Stimulated activated CD4-positive, alpha-beta T cell treated with anti-CD3 and anti-CD28 coated beads, Interleukin-4, amount 100 ng/mL, for 48 hours (primary cell): Measurements from ENCODE around the gene DIDO1.
"Not testable (repeated sequence)": the region's sequence is repeated elsewhere in the genome, so short reads cannot be mapped to it uniquely, and the experiment has no call there.

Experiments
- DNase-seq, 2 donors: peaks; one replicate each; pipeline ENCODE4 v3.0.0-alpha.2; 2020; ENCODE audit warnings: low read depth in 2 of 2

Gene DIDO1

GRCh38 chr20:62962891-62963613 lies 36.7 kb upstream of the DIDO1 start:
- DNase-seq: no peak

GRCh38 chr20:62962221-62962879 lies 36.0 kb upstream of the DIDO1 start:
- DNase-seq: no peak

- DNase-seq: no peak
Observed at GRCh38 chr20:62961799-62962198, 35.5 kb upstream of the DIDO1 start.

- no peak for DNase-seq
Observed at GRCh38 chr20:62961310-62961783, 35.0 kb upstream of the DIDO1 start.

- DNase-seq: not testable (repeated sequence)
Observed at GRCh38 chr20:62960446-62961309, 34.4 kb upstream of the DIDO1 start.

GRCh38 chr20:62959998-62960436 lies 33.7 kb upstream of the DIDO1 start:
- no peak for DNase-seq

- DNase-seq: no peak
Observed at GRCh38 chr20:62959101-62959971, 33.0 kb upstream of the DIDO1 start.

- DNase-seq: no peak
Observed at GRCh38 chr20:62958388-62959100, 32.2 kb upstream of the DIDO1 start.

- DNase-seq: no peak
Observed at GRCh38 chr20:62957136-62958117, 31.1 kb upstream of the DIDO1 start.

- DNase-seq: no peak
Observed at GRCh38 chr20:62956387-62957135, 30.3 kb upstream of the DIDO1 start.

GRCh38 chr20:62955519-62956386 lies 29.4 kb upstream of the DIDO1 start:
- DNase-seq: no peak

GRCh38 chr20:62953839-62954703 lies 27.8 kb upstream of the DIDO1 start:
- no peak for DNase-seq

- no peak for DNase-seq
Observed at GRCh38 chr20:62952968-62953838, 26.9 kb upstream of the DIDO1 start.

GRCh38 chr20:62952373-62952967 lies 26.2 kb upstream of the DIDO1 start, which contains the start of gene SLC17A9:
Gene SLC17A9, plus strand, starts transcription at chr20:62952709. Its CDS starts 122 bp downstream, at chr20:62952831.
- DNase-seq: peak; percentile 25 to 42

- DNase-seq: no peak
Observed at GRCh38 chr20:62951896-62952372, 25.6 kb upstream of the DIDO1 start.
